ENCODE data around the gene KLF18. TPM values are rescaled to one million over a fixed set of nuclear protein-coding genes. Genes with fewer than 3 reads are reported as not detected.

The KLF18 gene
- total and polyA plus RNA-seq, 7 donors: not detected

DNA sequence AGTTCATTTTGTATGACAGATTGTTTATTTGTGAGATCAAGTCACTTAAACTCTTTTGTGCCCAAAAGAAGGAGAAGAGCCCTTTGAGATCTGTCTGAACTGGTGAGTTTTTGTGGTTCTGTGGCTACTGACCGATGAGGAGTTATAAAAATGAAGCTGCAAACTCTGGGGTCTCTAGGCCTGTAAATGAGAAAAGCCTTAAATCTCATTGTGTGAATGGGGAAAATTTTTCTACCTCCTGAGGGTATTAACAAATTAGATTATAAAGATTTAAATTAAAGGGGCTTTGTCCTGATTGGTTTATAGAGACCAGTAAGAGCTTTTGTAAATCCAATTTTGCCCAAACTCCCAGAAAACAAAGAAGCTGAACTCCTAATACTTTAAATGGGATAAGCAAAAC, 32.5 kb downstream of the KLF18 start:
- Histone ChIP-seq H3K27me3 (ENCODE audit: insufficient read depth in 3 of 3, low read length in 2 of 3) (peaks cover 0 to 16% (median 1%) of the 10 kb centered on the region in 3 donors), H3K9me3 (no peaks in the 10 kb centered on the region), H3K4me1 (no peaks in the 10 kb centered on the region), H3K4me3 (no peak overlapping the region), H3K36me3 (ENCODE audit: insufficient read depth in 1 of 2, low read depth in 1 of 2) (no peaks in the 10 kb centered on the region), H3K27ac (no peak overlapping the region)
- intact Hi-C loops (cut with DNase I): no loop called here
- no peak for TF ChIP-seq CTCF (IDR thresholded peaks at IDR 0.05)
- ATAC-seq: no peak
- WGBS, 3 donors: 77 to 95% (median 85%) methylated on average over 1 of the region's 1 CpG
- no peak for DNase-seq

DNA sequence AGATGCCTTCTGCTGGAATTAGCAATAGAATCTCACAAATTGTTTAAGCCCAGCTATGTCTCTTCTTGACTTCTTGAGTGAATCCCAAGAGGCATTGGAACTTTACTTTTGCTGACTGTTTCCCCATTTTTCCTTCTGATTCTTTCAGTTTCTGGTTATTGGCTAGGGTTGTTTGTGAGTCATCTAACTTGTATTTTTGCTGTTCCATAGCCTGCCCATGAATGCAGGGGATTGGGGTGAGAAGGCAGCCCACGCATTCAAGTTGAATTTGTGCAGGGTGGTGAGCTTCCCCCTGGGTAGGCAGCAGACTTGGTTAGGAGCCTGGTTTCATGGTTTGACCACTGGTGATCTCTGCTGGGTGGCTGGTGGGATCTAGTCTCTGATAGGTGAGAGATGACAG, 33.2 kb downstream of the KLF18 start:
- Histone ChIP-seq H3K9me3 (no peaks in the 10 kb centered on the region), H3K27ac (no peak overlapping the region), H3K4me3 (no peak overlapping the region), H3K4me1 (no peaks in the 10 kb centered on the region), H3K27me3 (ENCODE audit: insufficient read depth in 3 of 3, low read length in 2 of 3) (peaks cover 0 to 16% (median 1%) of the 10 kb centered on the region in 3 donors), H3K36me3 (ENCODE audit: insufficient read depth in 1 of 2, low read depth in 1 of 2) (no peaks in the 10 kb centered on the region)
- no peak for TF ChIP-seq CTCF (IDR thresholded peaks at IDR 0.05)
- no peak for DNase-seq
- intact Hi-C loops (cut with DNase I): no loop called here
- 82 to 87% (median 85%) methylated on average over 1 of the region's 1 CpG for WGBS, 3 donors
- no peak for ATAC-seq

DNA sequence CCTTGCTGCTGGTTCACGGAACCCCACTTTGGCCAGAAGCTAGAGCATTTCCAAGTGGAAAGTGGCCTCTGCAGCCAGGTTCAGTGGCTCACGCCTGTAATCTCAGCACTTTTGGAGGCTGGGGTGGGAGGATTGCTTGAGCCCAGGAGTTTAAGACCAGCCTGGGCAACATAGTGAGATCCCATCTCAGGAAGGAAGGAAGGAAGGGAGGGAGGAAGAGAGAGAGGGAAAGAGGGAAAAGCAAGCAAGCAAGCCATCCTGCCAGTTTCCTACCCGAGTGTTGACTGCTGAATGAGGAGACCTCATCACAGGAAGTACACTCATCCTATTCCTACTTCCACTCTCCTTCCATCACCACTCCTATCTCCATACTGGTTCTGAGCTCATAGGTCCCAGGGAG, 35.6 kb downstream of the KLF18 start:
- Histone ChIP-seq H3K4me3 (no peak overlapping the region), H3K27me3 (ENCODE audit: insufficient read depth in 3 of 3, low read length in 2 of 3) (peaks cover 0 to 16% (median 3%) of the 10 kb centered on the region in 3 donors), H3K9me3 (no peaks in the 10 kb centered on the region), H3K27ac (no peak overlapping the region), H3K36me3 (ENCODE audit: insufficient read depth in 1 of 2, low read depth in 1 of 2) (no peaks in the 10 kb centered on the region), H3K4me1 (no peaks in the 10 kb centered on the region)
- intact Hi-C loops (cut with DNase I): no loop called here
- TF ChIP-seq CTCF (IDR thresholded peaks at IDR 0.05): no peak
- 61 to 66% (median 64%) methylated on average over 3 of the region's 3 CpGs for WGBS, 3 donors
- ATAC-seq: no peak
- no peak for DNase-seq

- DNase-seq (no peak), ATAC-seq (no peak)
- H3K27me3 ChIP-seq (ENCODE audit: insufficient read depth in 3 of 3, low read length in 2 of 3): peaks cover 0 to 16% (median 3%) of the 10 kb centered on the region in 3 donors
- intact Hi-C loops (cut with DNase I): no loop called here
- no peak for TF ChIP-seq CTCF (IDR thresholded peaks at IDR 0.05)
- WGBS, 3 donors: 48 to 62% (median 61%) methylated on average over 42 to 46 of the region's 46 CpGs
- H3K27ac ChIP-seq: no peak overlapping the region
- no peaks in the 10 kb centered on the region for H3K9me3 ChIP-seq
- no peaks in the 10 kb centered on the region for H3K36me3 ChIP-seq (ENCODE audit: insufficient read depth in 1 of 2, low read depth in 1 of 2)
- no peaks in the 10 kb centered on the region for H3K4me1 ChIP-seq
- H3K4me3 ChIP-seq: no peak overlapping the region
These were observed 37.9 kb downstream of the KLF18 start for GRCh38 chr1:44103270-44104131.

All from psoas muscle (tissue), 8 donors.